ENCODE measurements around the gene RHCG.
A peak's percentile ranks its signal among the peaks of the same experiment; 100 is the strongest.

RHCG gene

GRCh38 chr15:89442671-89443307 lies 53.6 kb downstream of the RHCG start:
- DNase-seq = peak; percentile 77

- no peak for DNase-seq
Measured at GRCh38 chr15:89442155-89442554, 54.2 kb downstream of the RHCG start.

DNA sequence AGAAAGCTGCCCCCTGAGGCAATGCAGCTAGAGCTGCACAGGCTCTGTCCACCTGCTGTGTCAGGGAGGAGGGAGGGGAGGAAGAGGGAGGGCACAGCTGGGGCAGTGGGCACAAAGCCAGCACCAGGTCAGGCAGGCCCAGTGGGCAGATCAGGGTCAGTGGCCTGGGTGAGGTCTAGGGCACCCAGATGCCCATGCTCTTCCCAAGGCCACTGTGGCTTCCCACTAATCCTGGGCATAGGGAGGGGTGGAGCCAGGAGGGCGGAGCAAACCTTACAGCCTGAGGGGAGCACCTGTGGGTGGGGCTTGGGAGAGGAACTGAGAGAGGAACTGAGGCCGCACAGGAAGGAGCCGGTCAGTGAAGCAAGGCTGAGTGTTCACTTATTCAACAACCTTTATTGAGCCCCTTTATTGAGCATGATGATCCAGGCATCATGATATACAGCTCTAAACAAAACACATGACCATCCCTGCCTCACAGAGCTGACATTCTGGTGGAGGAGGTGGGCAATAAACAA lies 55.0 kb downstream of the RHCG start:
- DNase-seq = no peak

- no peak for DNase-seq
Measured at GRCh38 chr15:89439764-89440163, 56.6 kb downstream of the RHCG start.

DNA sequence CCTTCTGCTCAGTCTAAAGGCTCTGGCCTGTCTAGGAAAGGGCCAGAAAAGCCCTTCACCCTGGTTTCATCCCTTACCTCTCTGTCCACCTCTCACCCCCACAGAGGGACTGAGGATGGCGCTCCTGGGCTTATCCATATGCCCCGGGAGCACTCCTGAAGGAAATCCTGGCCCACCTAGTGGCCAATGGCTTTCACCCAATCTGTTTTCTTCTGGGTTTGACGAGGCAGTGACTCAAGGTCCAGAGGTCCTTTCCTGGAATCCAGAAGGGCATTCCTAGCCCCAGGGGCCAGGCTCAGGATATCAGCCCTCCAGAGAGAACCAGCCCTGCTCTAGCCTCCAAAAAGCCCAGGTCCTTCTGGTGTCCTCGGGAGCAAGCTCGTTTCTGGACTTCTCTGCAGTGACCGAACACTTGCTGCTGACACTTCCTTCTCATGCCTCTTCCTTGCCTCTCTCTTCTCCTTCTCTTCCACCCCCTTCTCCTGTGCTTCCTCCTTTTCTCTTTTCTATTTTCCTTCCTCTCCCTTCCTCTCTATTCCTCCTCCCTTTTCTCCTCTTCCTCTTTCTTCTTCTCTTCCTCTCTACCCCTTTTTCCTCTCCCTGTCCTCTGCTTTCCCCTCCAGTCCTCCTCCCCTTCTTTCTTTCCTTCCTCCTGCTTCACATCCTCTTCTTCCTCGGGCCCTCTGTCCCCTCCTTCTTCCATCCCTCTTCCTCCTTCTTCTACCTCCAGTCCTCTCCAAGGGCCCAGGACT lies 59.6 kb downstream of the RHCG start:
- no peak for DNase-seq

- no peak for DNase-seq
Measured at GRCh38 chr15:89435362-89435761, 61.0 kb downstream of the RHCG start.

GRCh38 chr15:89433686-89434085 lies 62.7 kb downstream of the RHCG start:
- DNase-seq = no peak

GRCh38 chr15:89430530-89431341 lies 65.6 kb downstream of the RHCG start:
- peak; percentile 68 for DNase-seq

- DNase-seq = no peak
Measured at GRCh38 chr15:89429986-89430385, 66.4 kb downstream of the RHCG start.

- DNase-seq = peak; percentile 22
Measured at GRCh38 chr15:89429023-89429422, 67.4 kb downstream of the RHCG start.

DNA sequence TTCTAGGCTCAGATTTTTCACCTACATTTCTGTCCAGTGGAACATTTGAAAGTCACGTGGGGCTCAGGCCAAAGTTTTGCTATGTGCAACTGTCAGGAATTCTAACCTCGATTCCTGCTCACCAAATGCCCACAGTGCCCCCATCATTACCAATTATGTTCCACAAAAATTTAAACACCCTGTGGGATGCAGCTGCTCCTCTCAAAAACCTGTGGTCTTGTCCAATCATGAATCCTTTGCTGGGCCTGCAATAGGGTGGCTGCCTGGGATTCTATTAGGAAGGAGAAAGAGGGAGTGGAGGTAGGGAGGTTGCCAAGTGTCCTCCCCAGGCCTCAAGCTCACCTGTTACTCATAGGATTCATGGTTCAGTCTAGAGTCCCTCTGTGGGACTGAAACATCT lies 68.1 kb downstream of the RHCG start:
- DNase-seq = no peak

DNA sequence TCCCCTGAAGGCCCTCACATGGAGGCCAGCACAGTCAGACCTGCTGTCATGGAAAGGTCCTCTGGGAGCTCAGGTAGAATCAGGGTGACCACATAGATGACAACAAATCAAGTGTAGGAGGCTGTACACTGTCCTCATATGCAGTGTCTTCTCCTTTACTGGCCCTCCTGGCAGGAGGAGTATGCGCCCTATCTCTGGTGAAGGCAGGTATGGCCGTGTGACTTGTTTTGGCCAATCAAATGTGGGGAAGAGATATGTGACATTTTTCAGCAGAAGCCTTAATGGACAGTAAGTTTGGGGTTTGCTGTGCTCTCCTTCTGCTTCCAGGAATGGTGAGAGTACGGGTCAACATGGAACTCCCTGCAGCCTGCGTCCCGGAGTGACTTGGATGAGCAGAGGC lies 69.9 kb downstream of the RHCG start:
- DNase-seq = no peak

- peak; percentile 70 for DNase-seq
Measured at GRCh38 chr15:89423981-89424380, 72.4 kb downstream of the RHCG start.

Measured in COR-L47 (cell line).